RPMI8226 (cell line): ENCODE results near the gene NKPD1.

Source experiments
- DNase-seq: peaks from one replicate; pipeline ENCODE4 v3.0.0-alpha.2; 2015

NKPD1 gene

DNA sequence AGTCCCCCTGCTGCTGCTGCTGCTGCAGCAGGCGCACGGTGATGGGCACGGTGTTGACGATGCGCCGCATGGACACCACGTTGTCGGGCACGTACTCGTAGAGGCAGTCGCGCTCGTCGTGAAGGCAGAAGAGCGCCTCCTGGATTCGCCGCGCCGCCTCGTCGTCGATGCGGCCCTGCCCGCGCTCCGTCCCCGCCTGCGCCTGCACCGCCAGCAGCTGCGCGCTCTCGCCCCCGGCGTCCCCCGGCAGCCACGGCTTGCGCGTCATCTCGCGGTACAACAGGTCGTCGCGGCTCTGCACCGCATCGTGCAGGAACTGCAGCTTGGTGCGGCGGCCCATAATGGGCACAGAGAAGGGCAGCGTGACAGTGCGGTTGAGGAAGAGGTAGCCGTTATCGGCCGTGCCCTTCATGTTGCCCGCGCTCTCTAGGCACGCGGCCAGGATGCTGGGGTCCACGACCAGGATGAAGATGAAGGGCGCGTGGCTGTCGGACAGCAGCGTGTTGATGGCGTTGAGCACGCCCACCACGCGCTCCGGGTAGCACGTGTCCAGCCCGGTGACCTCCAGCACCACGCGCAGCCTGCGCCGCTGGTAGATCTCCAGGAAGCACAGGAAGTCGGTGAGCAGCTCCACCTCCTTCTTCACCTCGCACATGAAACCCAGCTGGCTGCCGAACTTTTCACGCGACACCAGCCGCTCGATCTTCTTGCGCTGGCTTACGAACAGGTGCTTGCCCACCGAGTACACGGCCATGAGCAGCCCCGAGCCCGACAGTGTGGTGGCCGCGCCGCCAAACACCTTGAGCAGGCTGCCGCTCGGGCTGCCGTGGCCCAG lies 8.1 kb downstream of the NKPD1 start:
- no peak for DNase-seq

DNA sequence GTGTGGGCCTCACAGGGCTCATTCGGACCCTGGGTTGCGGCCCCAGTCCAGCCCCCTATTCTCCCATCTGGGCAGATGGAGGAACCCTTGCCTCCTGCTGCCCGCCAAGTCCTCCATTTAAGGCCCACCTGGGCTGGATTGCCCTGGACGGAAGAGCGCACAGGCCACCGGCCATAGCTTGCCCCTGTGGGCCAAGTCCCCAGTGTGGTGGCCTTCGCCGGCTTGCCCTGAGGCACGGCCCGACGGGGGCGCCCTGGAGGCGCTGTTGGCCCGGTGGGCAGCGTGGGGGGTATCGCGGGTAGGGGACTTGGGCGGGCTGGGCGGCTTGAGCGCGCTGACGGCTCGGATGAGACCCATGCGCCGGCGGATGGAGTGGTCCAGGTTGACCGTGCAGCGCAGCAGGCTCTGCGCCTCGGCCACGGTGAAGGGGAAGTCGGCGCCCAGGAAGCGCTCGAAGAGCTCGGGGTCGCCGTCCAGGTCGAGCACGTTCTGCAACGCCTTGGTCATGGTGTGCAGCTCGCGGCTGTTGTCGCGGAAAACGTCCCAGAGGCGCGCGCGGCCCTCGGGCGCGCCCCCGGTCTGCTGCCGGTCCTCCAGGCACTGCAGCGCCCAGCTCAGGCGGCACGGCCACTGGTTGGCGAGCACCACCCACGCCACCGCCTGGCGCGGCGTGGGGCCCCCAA lies 8.8 kb downstream of the NKPD1 start:
- DNase-seq = no peak

DNA sequence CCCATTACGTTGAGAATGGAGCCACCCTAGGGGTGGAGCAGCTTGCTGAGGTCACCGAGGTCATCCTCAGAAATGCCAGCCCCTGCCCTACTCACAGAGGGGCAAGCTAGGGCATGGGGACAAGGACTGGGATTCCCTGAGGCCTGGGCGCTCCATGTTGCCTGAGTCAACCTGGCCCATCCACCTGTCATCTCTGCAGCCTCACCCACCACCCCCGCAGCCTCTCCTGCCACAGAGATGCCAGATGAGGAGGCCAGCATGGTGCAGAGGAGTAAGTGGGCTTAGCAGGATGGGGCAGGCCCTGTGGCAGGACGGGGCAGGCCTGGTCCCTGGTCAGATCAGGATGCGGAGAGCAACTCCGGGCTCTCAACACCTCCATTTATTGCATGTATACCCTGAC lies 9.5 kb downstream of the NKPD1 start:
- no peak for DNase-seq

DNA sequence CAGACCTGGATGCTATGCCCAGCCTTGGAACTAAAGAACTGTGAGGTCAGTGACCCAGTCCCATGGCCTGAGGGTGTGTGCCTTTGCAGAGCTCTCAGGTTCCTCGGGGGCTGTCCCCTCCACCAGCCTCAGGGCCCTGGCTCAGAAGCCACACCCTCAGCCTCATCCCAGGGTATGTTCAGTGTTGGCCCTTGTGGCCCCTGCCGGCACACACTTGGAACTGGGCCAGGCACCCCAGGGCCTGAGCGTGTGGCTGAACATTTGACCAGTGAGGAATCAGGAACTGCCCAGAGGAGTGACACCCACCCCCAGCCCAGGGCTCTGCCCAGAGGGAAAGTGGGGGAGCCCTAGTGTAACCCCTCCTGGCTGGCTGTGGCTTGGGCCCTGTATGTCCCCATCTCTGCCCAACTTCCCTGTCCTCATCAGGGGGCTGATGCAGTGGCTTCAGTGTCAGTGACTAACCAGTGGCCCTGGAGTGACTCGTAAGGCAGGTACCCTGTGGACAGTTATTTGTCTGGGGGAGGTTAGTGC lies 10.0 kb downstream of the NKPD1 start:
- DNase-seq = no peak

DNA sequence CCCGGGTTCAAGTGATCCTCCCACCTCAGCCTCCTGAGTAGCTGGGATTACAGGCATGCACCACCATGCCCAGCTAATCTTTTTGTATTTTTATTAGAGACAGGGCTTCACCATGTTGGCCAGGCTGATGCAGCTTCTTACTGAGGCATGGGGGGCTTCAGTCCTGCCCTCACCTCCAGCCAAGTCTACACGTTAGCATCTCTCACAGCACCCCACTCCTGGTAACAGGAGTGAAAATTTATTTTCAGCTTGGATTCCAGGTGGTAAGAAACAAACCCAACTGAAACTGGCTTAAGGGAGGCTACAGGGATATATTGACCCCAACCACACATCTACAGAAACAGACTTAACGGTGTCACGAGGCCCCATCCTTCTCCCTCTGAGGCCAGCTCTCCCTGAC lies 10.6 kb downstream of the NKPD1 start:
- no peak for DNase-seq

DNA sequence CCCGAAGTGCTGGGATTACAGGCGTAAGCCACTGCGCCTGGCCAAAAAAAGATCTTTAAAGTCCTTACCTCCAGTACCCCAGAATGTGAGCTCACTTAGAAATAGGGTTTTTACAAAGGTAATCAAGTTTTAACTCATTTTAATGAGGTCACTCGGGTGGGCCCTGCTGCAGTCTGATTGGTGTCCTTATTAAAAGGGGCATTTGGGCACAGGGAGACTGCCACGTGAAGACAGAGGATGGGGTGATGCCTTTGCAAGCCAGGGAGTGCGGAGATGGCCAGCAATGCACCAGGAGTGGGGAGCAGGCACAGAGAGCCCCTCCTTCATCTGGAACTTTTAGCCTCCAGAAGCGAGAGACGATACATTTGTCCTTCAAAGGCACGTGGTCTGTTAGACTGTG lies 11.7 kb downstream of the NKPD1 start:
- no peak for DNase-seq

DNA sequence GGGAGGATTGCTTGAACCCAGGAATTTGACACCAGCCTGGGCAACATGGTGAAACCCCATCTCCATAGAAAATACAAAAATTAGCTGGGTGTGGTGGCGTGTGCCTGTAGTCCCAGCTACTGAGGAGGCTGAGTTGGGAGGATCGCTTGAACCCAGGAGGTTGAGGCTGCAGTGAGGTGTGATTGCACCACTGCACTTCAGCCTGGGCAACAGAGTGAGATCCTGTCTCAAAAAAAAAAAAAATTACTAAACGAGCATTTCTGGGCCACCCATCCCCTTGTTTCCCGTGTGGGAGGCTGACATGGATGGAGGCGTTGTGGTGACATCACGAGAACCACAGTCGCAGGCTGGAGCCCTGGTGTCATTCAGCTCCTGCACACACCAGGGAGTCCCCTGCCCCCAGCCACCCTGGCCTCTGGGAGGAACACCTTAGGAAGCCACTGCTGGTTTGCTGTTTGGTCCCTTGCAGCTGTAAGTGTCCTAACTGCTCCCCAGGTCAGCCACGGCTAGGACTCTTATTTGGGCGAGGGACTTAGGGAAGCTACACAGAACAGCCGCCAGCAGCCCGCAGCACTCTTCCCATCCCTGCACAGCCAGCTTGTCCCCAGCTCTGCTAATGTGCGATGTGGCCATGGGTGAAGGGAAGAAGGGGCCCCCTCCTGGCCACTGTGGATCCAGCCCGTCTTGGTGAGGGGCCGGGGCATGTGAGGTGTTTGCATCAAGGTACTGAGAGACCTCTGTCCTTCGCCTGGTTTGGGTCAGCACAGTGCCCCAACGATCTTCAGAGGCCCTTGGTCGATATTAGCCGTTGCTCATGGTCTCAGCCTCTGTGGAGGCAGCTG lies 12.7 kb downstream of the NKPD1 start:
- no peak for DNase-seq

DNA sequence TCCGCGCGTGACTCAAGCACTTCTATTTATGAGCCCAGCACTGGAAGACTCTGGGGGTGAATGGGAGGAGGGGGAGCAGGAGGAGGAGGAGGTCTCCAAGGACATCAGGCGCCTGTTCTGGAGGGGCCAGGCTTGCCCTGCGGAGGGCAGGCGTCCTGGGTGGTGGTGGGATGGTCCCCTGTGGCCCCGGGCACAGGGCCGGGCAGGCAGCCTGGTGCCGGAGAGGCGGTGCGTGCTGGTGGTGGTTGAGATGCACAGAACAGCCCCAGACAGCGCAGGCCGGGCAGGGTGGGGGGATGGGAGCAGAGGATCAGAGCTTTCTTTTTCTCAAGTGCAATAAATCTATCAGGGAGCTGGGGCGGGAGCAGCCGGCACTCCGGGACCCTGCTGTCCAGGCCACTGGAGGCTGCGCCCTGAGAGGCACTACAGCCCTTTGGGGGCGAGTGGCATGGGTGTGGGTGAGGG lies 14.0 kb downstream of the NKPD1 start:
- no peak for DNase-seq

DNA sequence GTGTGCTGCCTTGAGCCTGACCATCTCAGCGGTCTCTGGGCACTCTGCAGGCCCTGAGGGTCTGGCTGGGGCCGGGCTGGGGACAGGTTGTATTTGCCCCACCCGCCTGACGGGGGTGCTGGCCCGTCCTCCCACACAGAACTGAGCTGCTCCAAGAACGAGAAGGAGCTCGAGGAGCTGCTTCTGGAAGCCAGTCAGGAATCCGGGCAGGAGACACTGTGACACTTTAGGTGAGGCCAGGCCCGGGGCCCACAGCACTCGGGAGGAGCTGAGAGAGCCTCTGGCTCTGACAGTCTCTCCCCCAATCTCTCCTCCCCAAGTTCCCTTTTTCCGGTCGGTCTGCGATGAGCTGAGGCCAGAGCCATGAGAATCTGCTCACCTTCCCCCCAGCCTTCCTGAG lies 14.5 kb downstream of the NKPD1 start:
- no peak for DNase-seq

DNA sequence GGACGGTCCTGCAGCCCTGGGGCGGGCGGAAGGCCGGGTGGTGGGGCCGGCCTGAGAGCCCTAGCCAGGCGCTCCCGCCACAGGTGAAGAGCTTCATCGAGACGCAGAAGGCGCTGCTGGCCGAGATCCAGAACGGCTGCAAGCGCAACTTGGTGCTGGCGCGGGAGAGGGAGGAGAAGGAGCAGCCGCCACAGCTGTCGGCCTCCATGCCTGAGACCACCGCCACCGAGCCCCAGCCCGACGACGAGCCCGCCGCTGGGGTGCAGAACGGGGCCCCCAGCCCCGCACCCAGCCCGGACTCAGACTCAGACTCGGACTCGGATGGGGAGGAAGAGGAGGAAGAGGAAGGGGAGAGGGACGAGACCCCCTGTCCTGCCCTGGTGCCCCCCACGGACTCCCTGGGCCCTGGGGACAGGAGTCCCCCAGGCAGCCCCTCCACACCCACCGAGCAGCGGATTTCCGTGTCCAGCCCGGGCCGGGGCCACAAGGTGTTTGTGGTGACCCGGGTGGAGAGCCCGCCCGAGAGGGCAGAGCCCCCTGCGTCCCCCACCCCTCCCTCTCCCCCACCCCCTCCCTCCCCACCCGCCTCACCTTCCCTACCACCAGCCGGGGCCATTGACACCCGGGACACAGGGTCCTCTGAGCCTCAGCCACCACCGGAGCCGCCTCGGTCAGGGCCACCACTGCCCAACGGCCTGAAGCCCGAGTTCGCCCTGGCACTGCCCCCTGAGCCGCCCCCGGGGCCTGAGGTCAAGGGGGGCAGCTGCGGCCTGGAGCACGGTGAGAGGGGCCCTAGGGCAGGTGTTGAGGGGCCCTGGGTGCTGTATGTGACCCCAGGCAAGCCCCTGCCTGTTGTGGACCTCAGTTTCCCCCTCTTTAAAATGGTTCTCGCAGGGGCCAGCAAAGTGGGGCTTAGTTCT lies 15.3 kb downstream of the NKPD1 start:
- DNase-seq = no peak

DNA sequence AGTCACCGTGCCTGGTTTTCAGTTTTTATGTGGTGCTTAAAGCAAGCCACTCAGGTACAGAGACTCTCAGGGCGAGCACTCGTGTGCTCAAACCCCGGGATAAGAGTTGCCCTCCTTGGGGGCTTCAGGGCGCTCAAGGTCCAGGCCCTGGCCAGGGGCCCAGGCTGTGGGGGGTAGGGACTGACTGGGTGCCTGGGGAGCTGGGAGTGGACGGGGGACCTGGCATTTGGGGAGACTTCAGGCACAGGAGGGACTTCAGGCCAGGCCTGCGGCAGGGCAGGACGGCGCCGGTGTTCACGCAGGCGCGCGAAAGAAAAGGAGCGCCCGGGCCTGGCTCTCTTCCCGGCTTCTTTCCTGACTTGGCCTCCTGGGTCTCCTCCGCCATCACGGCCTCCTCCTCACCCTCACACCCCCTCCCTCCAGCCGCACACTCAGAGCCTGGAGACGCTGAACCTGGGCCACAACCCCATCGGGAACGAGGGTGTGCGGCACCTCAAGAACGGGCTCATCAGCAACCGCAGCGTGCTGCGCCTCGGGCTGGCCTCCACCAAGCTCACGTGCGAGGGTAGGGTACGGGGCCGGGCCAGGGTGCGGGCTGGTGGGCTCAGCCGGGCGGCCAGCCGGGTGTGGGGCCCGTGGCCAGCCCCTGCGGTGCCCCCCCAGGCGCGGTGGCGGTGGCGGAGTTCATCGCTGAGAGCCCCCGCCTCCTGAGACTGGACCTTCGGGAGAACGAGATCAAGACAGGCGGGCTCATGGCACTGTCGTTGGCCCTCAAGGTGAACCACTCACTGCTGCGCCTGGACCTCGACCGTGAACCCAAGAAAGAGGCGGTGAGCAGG lies 16.1 kb downstream of the NKPD1 start:
- DNase-seq = no peak

DNA sequence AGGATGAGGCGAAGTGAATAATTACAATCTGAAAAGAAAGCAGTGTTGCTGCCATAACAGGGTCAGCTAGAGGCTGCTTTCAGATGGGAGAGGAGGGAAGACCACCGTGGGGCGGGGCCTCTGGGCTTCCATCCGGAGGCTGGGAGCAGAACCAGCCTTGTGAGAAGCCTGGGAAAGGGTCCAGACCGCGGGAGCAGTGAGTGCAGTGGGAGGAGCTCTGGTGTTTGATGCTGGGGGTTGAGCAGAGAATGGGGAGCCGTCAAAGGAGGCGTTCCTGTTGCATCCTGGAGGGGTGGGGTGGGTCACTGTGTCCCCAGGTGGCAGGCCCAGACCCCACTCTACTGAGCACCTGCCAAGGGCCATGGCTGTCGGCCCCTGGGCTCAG lies 18.1 kb downstream of the NKPD1 start:
- DNase-seq = no peak

DNA sequence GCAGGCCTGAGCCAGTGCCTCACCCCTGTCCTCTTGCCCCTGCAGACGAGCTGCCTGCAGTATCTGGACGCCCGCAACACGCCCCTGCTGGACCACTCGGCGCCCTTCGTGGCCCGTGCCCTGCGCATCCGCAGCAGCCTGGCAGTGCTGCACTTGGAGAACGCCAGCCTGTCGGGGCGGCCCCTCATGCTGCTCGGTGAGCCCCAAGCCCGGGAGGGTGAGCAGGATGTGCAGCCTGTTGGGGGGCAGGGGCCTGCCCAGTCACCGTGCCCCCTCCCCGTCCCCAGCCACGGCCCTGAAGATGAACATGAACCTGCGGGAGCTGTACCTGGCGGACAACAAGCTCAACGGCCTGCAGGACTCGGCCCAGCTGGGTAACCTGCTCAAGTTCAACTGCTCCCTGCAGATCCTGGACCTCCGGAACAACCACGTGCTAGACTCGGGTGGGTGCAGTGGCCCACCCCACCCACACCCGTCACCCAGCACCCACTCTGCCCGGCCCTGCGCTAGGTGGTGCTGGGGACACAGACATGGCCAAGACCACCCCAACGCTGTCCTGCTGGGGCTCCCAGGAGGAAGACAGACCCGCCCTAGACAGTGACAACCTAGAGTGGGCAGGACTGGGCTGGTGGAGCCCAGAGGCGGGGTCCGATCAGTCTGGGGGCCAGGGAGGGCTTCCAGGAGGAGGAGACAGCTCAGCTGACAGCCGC lies 18.6 kb downstream of the NKPD1 start:
- no peak for DNase-seq

DNA sequence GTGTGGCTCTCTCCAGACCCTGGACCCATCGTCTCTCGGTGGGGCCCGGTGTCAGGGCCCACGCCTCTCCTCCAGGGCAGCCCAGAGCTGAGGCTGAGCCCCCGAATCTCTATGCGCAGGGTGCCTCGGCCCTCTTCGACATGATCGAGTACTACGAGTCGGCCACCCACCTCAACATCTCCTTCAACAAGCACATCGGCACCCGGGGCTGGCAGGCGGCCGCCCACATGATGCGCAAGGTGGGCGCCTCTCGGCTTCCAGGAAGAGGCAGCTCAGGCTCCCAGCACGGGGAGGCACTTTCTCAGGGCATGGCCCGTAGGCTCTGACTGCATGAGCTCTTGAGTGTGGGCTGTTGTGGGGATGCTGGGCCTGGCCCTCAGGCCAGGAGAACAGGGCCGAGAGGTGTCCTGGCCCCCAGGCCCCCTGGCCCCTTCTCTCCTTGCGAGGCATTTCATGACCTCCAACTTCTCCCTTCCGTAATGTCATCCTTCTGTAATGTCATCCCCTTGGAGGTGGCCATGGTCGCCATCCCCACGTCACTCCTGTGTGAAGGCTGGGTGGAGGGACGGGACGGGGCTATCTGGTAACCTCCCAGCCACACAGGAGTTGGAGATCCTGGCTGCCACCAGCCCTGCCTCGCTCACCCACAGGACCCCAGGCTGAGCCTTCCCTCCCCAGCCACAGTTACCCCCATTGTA lies 19.4 kb downstream of the NKPD1 start:
- DNase-seq = no peak

DNA sequence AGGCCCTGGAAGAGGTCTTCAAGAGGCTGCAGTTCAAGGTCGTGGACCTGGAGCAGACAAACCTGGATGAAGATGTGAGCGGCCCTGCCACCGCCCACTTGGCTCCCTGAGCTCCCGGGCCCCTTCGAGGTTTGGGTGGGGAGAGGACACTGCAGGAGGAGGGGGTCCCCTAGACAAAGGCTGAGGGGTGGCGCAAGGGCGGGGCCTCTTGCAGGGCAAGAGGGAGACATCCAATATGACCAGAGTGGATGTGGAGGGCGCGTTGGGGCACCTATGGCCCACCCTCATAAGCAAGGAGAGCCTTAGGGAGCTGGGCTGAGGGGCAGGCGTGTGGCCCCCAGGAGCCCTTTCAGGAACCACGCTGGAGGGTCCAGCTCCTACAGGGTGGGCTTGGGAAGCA lies 20.2 kb downstream of the NKPD1 start:
- DNase-seq = no peak

DNA sequence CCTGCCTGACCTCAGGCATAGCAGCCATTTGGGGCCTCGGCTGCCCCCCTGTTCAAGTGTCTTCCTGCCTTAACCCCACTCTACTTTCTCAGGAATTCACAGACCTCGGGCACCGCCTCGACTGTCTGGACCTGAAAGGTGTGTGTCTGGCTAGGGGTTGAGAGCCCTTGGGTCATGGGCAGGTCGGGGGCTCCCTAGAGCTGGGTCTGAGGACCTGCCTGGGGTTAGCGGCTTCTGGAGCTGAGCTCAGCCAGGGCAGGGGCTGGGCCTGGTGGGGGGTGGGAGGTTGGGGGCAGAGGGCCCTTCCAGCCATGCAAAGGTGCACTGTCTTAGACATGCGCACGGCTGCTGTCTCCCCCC lies 20.7 kb downstream of the NKPD1 start:
- no peak for DNase-seq

DNA sequence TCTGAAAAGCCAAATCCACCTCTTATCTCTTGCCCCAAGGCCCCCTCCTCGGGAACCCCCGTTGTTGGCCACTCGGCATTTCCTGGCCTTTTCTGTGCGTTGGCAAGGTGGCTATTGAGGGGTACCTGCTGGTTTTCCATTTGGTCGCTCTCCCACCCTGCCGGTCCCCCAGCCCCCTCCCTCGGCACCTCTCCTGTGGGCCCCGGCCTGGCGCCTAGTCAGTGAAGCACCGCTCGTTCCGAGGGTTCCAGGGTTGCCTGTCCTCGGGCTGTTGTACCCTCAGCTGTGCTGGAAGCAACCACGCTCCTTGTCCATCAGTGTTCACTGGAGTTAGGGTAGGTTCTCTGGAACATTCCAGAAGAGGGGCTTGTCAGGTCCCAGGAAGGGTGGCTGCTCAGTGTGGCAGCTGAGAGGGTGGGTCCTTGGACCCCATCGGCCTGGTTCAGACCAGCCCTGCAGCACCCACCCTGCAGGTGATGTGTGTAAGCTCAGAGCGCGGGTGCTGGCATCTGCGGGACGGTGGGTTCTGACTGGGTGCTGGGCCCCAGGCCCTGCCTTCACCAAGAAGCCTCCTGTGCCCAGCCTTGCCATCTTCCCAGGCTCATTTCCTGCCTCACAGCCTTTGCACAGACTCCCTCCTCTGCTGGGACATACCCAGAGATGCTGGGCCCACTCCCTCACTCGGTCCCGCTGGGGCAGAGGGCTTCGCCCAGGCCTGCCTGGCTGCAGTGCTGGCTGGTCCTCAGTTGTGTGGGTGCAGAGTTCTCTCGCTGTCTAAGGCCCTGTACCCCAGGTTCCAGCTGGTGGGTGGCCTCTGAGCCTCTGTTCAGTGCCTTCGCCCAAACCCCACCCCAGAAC lies 21.3 kb downstream of the NKPD1 start:
- DNase-seq = no peak

DNA sequence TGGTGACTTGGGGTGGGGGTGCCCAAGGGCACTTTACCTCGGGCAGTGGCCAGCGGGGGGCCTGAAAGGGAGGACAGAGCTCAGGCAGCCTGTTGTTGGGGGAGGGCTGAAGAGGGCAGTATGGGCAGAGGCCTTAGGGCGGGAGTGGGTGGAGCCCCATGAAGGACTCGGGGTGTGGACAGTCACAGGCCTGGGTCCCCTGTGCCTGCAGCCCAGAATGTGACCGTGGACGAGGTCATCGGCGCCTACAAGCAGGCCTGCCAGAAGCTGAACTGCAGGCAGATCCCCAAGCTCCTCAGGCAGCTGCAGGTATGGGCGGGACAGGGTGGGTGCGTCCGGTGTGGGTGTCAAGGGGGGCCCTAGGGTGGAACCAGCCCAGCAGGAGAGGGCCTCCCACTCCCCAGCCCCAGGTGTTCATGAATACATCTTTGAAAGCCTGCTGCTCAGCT lies 22.5 kb downstream of the NKPD1 start:
- DNase-seq = no peak

DNA sequence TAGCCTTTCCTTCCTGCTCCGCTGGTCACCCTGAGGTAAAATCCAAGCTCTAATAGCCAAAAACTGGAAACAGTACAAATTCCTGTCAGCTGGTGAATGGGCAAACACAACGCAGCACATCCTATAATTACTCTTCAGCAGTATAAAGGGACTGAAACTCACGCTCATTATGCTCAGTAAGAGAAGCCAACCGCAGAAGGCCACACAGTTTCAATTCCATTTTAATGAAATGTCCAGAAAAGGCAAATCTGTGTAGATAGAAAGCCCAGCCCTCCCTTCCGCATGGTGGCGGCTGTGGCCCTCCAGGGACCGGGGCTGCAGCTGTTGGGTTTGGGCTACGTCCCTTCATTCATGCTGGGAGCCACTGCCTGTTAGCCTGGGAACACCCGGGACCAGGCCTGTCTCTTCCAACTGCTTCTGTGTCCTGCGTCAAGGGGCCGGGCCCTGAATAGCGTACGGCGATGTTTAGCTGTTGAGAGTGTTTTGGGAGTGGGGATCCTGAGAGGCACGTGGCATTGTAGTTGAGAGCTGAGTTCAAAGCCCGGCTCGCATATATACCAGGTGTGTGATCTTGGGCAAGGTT lies 23.5 kb downstream of the NKPD1 start:
- peak; percentile 81 for DNase-seq
